PC-3 (cell line): Measurements from ENCODE around the gene PLCL2. TPM values are rescaled to one million over a fixed set of nuclear protein-coding genes. Genes with fewer than 3 reads are reported as not detected.

Experiments
- ATAC-seq: fragments of 200-7000 bp; cut with Tn5 transposase; 2 replicates; pipeline ENCODE4 v1.9.1; 2020; ENCODE audit warnings: mild to moderate bottlenecking, moderate library complexity
- BruUV-seq: library from RNA; stranded (reverse); fragments of 400-500 nt; replicated peaks from 2 replicates; lab custom pipeline; 2021; lab: Mats Ljungman, UMichigan
- CTCF ChIA-PET: fragments of 300-600 bp; sonication (Branson Sonifier 250); formaldehyde crosslinking; loops from one replicate; lab custom pipeline; 2022; ENCODE audit warnings: antibody characterized with exemption; lab: Charles Lee
- POLR2A ChIA-PET: fragments of 300-600 bp; sonication (Branson Sonifier 250); formaldehyde crosslinking; loops from one replicate; lab custom pipeline; 2022; ENCODE audit warnings: antibody characterized with exemption; ENCODE audit not compliant: unreplicated experiment; lab: Charles Lee
- DNase-seq: peaks from one replicate; pipeline ENCODE4 v3.0.0-alpha.2; 2015
- H2AFZ ChIP-seq: fragments of 300-600 bp; sonication (generic); 2 replicates; pipeline ENCODE4 v1.6.0; 2016; ENCODE audit warnings: antibody characterized with exemption, low read length
- H3F3A ChIP-seq: fragments of 300-600 bp; sonication (generic); one replicate; pipeline ENCODE4 v1.6.0; 2017; ENCODE audit warnings: antibody characterized with exemption, low read length, control low read depth, mild to moderate bottlenecking; ENCODE audit not compliant: unreplicated experiment
- H3K27ac ChIP-seq: fragments of 300-600 bp; sonication (generic); 2 replicates; pipeline ENCODE4 v1.5.1; 2016; ENCODE audit warnings: mild to moderate bottlenecking, low read length
- H3K27me3 ChIP-seq: fragments of 300-600 bp; sonication (generic); 2 replicates; pipeline ENCODE4 v1.6.1; 2016; ENCODE audit warnings: low read length, mixed read lengths
- H3K36me3 ChIP-seq: fragments of 300-600 bp; sonication (generic); 2 replicates; pipeline ENCODE4 v1.6.1; 2016; ENCODE audit warnings: low read depth, mixed run types, low read length, mixed read lengths
- H3K4me1 ChIP-seq: fragments of 300-600 bp; sonication (generic); 2 replicates; pipeline ENCODE4 v1.5.1; 2016; ENCODE audit warnings: low read length; ENCODE audit not compliant: insufficient read depth
- H3K4me2 ChIP-seq: fragments of 300-600 bp; sonication (generic); 2 replicates; pipeline ENCODE4 v1.6.0; 2016; ENCODE audit warnings: low read length
- H3K4me3 ChIP-seq: fragments of 300-600 bp; sonication (generic); 2 replicates; pipeline ENCODE4 v1.5.1; 2016; ENCODE audit warnings: mild to moderate bottlenecking, low read length, mixed read lengths
- H3K79me2 ChIP-seq: fragments of 300-600 bp; sonication (generic); 2 replicates; pipeline ENCODE4 v1.6.1; 2017; ENCODE audit warnings: low read length, mixed read lengths
- H3K9ac ChIP-seq: fragments of 300-600 bp; sonication (generic); 2 replicates; pipeline ENCODE4 v1.6.0; 2016; ENCODE audit warnings: mild to moderate bottlenecking, low read length
- H3K9me2 ChIP-seq: fragments of 300-600 bp; sonication (generic); replicated peaks from 2 replicates; pipeline ENCODE4 v1.6.1; 2016; ENCODE audit warnings: mixed run types, low read length, mixed read lengths
- H3K9me3 ChIP-seq: fragments of 300-600 bp; sonication (generic); 2 replicates; pipeline ENCODE4 v1.6.1; 2016; ENCODE audit warnings: low read length, mixed read lengths
- H4K20me1 ChIP-seq: fragments of 300-600 bp; sonication (generic); 2 replicates; pipeline ENCODE4 v1.6.1; 2016; ENCODE audit warnings: low read length, mixed read lengths
- EZH2 ChIP-seq: fragments of 300-600 bp; sonication (generic); IDR thresholded peaks from one replicate; pipeline ENCODE4 v1.6.1; 2017; ENCODE audit warnings: antibody characterized with exemption, mild to moderate bottlenecking, low read length; ENCODE audit not compliant: unreplicated experiment
- EZH2phosphoT487 ChIP-seq: fragments of 300-600 bp; sonication (generic); IDR thresholded peaks from 2 replicates; pipeline ENCODE4 v1.6.1; 2018; ENCODE audit warnings: mild to moderate bottlenecking, antibody characterized with exemption, low read length, borderline replicate concordance
- intact Hi-C: fragments of 100-400 bp; cut with micrococcal nuclease; formaldehyde crosslinking; loops from 2 replicates; pipeline ENCODE4 v1.9.0; 2023
- total RNA-seq: library from RNA; depleted of rRNA; stranded (reverse); fragments of >200 nt; gene quantifications from 2 replicates; pipeline ENCODE4 v1.2.3, GENCODE V29; 2014
- TF ChIP-seq, protein P1 (sequence below): fragments of 300-600 bp; sonication (generic); conservative IDR thresholded peaks from 2 replicates; pipeline ENCODE4 v1.5.1; 2017; ENCODE audit warnings: antibody characterized with exemption, low read depth, mild to moderate bottlenecking, low read length

Gene PLCL2
- total RNA-seq, 1 experiment from 2014 or later = 9.8 TPM

DNA sequence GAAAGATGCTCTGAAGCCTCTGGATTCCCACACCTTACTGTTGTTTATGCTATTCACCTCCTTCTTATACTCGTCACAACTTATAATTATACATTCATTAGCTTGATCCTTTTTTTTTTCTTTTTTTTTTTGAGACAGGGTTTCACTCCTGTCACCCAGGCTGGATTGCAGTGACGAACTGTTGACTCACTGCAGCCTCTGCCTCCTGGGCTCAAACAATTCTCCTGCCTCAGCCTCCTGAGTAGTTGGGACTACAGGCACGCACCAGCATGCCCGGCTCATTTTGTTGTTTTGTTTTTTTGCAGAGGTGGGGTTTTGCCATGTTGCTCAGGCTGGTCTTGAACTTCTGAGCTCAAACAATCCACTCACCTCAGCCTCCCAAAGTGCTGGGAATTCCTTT lies 143.6 kb downstream of the PLCL2 start:
- intact Hi-C loops = no loop called here
- DNase-seq = peak; percentile 13
- Histone ChIP-seq H3F3A (no peaks in the 10 kb centered on the region), H3K27ac (no peak overlapping the region), H3K4me3 (no peak overlapping the region), H3K36me3 (no peaks in the 10 kb centered on the region), H3K27me3 (no peaks in the 10 kb centered on the region), H3K9me3 (no peaks in the 10 kb centered on the region), H3K9ac (no peak overlapping the region), H3K4me1 (peaks cover 8% of the 10 kb centered on the region), H2AFZ (no peak overlapping the region), H3K4me2 (no peak overlapping the region), H4K20me1 (no peaks in the 10 kb centered on the region), H3K79me2 (no peaks in the 10 kb centered on the region), H3K9me2 (no peaks in the 10 kb centered on the region)
- ChIA-PET POLR2A (no interaction called here), CTCF (no interaction called here)
- ATAC-seq = no peak
- TF ChIP-seq EZH2phosphoT487 = no peak
- no peak for TF ChIP-seq EZH2
- TF ChIP-seq, protein P1, sequence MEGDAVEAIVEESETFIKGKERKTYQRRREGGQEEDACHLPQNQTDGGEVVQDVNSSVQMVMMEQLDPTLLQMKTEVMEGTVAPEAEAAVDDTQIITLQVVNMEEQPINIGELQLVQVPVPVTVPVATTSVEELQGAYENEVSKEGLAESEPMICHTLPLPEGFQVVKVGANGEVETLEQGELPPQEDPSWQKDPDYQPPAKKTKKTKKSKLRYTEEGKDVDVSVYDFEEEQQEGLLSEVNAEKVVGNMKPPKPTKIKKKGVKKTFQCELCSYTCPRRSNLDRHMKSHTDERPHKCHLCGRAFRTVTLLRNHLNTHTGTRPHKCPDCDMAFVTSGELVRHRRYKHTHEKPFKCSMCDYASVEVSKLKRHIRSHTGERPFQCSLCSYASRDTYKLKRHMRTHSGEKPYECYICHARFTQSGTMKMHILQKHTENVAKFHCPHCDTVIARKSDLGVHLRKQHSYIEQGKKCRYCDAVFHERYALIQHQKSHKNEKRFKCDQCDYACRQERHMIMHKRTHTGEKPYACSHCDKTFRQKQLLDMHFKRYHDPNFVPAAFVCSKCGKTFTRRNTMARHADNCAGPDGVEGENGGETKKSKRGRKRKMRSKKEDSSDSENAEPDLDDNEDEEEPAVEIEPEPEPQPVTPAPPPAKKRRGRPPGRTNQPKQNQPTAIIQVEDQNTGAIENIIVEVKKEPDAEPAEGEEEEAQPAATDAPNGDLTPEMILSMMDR = no peak
- BruUV-seq = no TSS peak

DNA sequence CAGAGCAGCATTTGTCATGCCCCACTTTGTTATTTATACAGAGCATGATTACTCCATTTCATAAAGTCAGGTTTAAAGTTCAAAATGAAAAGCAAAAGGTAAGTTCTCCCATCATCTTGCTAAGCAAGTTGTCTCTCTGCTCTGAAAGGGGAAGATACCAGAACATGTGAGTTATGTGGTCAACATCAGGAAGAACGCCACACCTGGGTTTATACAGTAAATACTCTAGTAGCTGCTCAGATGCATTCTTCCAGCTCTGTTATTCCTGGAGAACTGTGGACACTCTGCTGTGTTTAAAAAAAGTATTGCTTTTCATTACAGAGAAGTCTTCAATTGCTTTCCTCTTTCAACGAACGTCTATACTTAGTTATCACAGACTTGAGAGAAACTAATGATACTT lies 145.7 kb downstream of the PLCL2 start:
- Histone ChIP-seq H3K9me2 (no peaks in the 10 kb centered on the region), H3F3A (no peaks in the 10 kb centered on the region), H3K9ac (no peak overlapping the region), H3K27ac (no peak overlapping the region), H3K4me2 (no peak overlapping the region), H3K9me3 (no peaks in the 10 kb centered on the region), H2AFZ (no peak overlapping the region), H3K79me2 (no peaks in the 10 kb centered on the region), H3K4me1 (peaks cover 15% of the 10 kb centered on the region), H3K27me3 (no peaks in the 10 kb centered on the region), H4K20me1 (no peaks in the 10 kb centered on the region), H3K36me3 (no peaks in the 10 kb centered on the region), H3K4me3 (no peak overlapping the region)
- TF ChIP-seq, protein P1 = no peak
- TF ChIP-seq EZH2 (no peak), EZH2phosphoT487 (no peak)
- CTCF ChIA-PET = no interaction called here
- peak; percentile 39 for DNase-seq
- intact Hi-C loops = loop anchor here (10.0 kb wide), 1 partner anchor 766 kb away; the partner anchor contains the start of genes DPH3 and OXNAD1
- POLR2A ChIA-PET = no interaction called here
- BruUV-seq = no TSS peak
- 0 out of 2 replicates have a peak, but pooled peaks have one; percentile 10 for ATAC-seq

DNA sequence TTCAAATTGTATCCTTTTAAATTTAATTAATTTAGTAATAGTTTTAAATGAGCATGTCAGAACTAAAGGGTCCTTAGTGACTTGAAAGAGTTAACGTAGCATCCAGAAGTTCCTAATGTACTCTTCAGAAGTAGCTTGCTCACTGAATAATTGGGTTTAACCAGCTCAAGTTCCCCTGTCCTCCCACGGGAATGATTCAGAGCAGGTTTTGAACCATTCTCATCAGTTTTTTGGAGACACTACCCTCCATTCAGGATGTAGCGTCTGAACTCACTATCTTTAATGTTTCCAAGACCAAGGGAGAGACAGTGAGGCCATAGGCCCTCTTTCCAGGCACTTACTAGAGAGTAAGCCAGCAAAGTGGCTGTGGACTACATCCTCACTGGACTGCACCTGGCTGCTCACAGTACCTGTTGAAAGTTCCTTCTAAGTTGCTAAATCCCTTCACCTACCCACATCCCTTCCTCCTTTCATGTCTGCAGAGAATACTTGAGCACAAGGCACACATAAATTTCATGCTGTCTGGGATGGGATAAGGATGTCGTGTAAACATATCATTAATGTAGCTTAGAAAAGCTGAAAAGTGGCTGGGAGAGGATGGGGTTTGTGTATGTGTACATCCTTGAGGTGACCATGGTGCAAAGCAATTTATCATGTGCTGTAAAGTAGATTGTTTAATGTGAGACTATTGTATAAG lies 146.3 kb downstream of the PLCL2 start:
- Histone ChIP-seq H3K9me2 (no peaks in the 10 kb centered on the region), H3K4me2 (no peak overlapping the region), H3F3A (no peaks in the 10 kb centered on the region), H3K27me3 (no peaks in the 10 kb centered on the region), H3K9me3 (no peaks in the 10 kb centered on the region), H2AFZ (no peak overlapping the region), H3K9ac (no peak overlapping the region), H3K79me2 (no peaks in the 10 kb centered on the region), H3K36me3 (no peaks in the 10 kb centered on the region), H3K4me3 (no peak overlapping the region), H3K4me1 (peaks cover 15% of the 10 kb centered on the region), H4K20me1 (no peaks in the 10 kb centered on the region), H3K27ac (no peak overlapping the region)
- DNase-seq (no peak), ATAC-seq (no peak)
- no peak for TF ChIP-seq EZH2phosphoT487
- TF ChIP-seq, protein P1 = no peak
- TF ChIP-seq EZH2 = no peak
- intact Hi-C loops = loop anchor here (10.0 kb wide), 1 partner anchor 766 kb away; the partner anchor contains the start of genes DPH3 and OXNAD1
- ChIA-PET POLR2A (no interaction called here), CTCF (interaction anchor here (0.6 kb wide), 1 partner anchor 35 kb away, joined by 3 read pairs; no protein-coding TSS in a partner anchor)
- no TSS peak for BruUV-seq
